Fibroblast of villous mesenchyme (primary cell): Measurements from ENCODE around the gene BRPF3. TPM values are rescaled to one million over a fixed set of nuclear protein-coding genes. Genes with fewer than 3 reads are reported as not detected.

Experiments
- DNase-seq: peaks from one replicate; pipeline ENCODE4 v3.0.0-alpha.2; 2010; ENCODE audit warnings: low read depth
- H3K4me3 ChIP-seq: 2 replicates; pipeline ENCODE4 v1.5.1; 2011; ENCODE audit warnings: low read depth, mild to moderate bottlenecking, low read length
- CTCF ChIP-seq: IDR thresholded peaks from 2 replicates; pipeline ENCODE4 v1.5.1; 2012; ENCODE audit warnings: low read depth, mild to moderate bottlenecking, low read length; ENCODE audit not compliant: insufficient read depth
- total RNA-seq: library from RNA; depleted of rRNA; stranded (reverse); fragments of >200 nt; gene quantifications from 2 replicates; pipeline ENCODE4 v1.2.3, GENCODE V29; 2012

BRPF3 gene
- total RNA-seq, 1 donor: 22.5 TPM

- H3K4me3 ChIP-seq: no peak overlapping the region
- no peak for TF ChIP-seq CTCF
- no peak for DNase-seq
These were observed 67.0 kb downstream of the BRPF3 start for GRCh38 chr6:36263390-36264000.

- H3K4me3 ChIP-seq: no peak overlapping the region
- DNase-seq: no peak
- TF ChIP-seq CTCF: no peak
These were observed 69.2 kb downstream of the BRPF3 start for GRCh38 chr6:36265744-36266143.

GRCh38 chr6:36266913-36267644 is 70.5 kb downstream of the BRPF3 start:
- no peak overlapping the region for H3K4me3 ChIP-seq
- peak; percentile 41 for DNase-seq
- no peak for TF ChIP-seq CTCF

- no peak for TF ChIP-seq CTCF
- H3K4me3 ChIP-seq: no peak overlapping the region
- DNase-seq: no peak
These were observed 71.4 kb downstream of the BRPF3 start for GRCh38 chr6:36267731-36268477.

- peak; percentile 23 for DNase-seq
- no peak overlapping the region for H3K4me3 ChIP-seq
- TF ChIP-seq CTCF: no peak
These were observed 72.1 kb downstream of the BRPF3 start for GRCh38 chr6:36268478-36269275.
